ENCODE measurements around the gene AGBL1.

Gene AGBL1

DNA sequence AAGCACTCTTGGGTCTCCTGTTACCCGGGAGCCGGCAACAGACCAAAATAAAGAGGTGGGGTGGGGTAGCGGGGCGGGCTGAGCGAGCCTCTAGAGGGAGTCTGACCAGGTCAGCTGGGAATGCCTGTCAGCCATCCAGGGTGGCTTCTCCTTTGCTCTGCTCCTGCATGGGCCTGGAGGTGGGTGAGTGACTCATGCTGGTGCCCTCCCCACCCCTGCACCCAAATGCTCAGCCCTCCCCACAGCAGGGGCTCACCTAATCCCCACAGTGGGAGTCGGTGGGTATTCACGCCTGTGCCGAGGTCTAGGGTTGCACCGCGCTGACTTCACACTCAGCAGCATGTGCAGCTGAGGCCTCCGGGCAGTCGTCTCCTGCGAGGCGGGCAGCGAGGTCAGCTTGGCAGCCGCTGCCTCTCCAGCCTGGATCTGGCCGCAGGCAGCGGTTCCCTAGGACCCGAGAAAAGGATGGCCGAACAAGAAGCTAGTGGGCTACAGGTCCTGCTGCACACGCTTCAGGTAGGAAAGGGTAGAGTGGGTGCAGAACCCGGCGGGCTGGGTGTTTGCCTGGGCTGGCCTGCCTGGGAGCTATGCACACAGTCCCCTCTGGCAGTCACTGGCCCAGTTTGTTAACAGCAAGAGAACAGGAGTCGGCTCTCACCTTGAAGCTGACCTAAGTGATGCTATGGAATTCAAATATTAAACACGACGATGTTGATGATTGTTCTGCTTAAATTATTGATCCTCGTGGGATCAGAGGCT is at the start of gene AGBL1:
Gene AGBL1 (plus strand): TSS at position 364 of the 759 bp plus-strand sequence.
- H3K27me3 Mint-ChIP-seq (ENCODE audit: low read depth), result peaks cover 6% of the 10 kb centered on the region
- no peaks in the 10 kb centered on the region for H3K9me3 Mint-ChIP-seq
- no peaks in the 10 kb centered on the region for H3K4me1 Mint-ChIP-seq (ENCODE audit: low read depth)
- H3K27ac Mint-ChIP-seq, result no peak within 1 kb of the TSS
- H3K4me3 Mint-ChIP-seq, result no peak within 1 kb of the TSS
- no peaks in the 10 kb centered on the region for H3K36me3 Mint-ChIP-seq (ENCODE audit: low read depth)

DNA sequence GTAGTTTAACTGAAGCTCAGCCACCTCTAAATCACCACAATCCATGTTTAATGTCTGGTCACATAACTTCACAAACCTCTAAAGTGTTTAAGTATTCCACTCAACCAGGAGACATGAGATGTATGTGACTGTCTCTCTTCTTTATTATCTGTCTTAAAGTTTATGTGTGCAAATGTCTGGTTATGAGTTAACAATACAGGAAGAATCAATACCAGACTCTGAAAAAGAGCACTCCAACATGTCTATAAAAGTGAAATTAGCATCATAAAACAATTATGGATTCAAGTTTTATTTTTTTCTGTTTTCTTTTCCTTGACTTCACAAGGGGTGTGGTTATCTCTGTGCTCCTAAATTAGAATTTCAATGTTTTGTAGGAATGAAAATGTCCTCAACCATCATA is 44.8 kb upstream of the AGBL1 start:
- Mint-ChIP-seq H3K27ac (no peak overlapping the region), H3K4me3 (no peak overlapping the region)

DNA sequence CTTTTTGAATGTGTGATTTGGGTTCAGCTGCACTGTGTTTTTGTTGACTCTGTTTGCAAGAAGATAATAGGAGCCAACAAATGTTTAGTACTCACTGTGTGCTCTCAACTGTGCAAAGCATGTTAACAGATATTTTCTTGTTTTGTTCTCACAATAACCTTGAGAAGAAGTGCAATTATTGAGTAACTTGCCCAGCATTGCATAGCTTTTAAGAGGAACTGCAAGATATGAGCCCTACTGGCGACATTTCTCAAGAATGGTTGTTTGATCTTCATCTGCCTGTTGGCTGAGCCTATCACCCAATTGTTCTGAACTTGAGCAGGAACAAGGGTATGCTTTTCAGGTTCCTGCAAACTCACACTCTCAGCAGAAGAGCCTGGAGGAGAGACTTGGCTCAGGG is 43.4 kb upstream of the AGBL1 start:
- Mint-ChIP-seq H3K27ac (no peak overlapping the region), H3K4me3 (no peak overlapping the region), H3K4me1 (ENCODE audit: low read depth) (no peaks in the 10 kb centered on the region), H3K36me3 (ENCODE audit: low read depth) (no peaks in the 10 kb centered on the region), H3K9me3 (no peaks in the 10 kb centered on the region), H3K27me3 (ENCODE audit: low read depth) (no peaks in the 10 kb centered on the region)

More for the DNA sequence above, 44.8 kb upstream of the AGBL1 start:
- Mint-ChIP-seq H3K9me3 (no peaks in the 10 kb centered on the region), H3K27me3 (ENCODE audit: low read depth) (no peaks in the 10 kb centered on the region), H3K36me3 (ENCODE audit: low read depth) (no peaks in the 10 kb centered on the region), H3K4me1 (ENCODE audit: low read depth) (no peaks in the 10 kb centered on the region)

DNA sequence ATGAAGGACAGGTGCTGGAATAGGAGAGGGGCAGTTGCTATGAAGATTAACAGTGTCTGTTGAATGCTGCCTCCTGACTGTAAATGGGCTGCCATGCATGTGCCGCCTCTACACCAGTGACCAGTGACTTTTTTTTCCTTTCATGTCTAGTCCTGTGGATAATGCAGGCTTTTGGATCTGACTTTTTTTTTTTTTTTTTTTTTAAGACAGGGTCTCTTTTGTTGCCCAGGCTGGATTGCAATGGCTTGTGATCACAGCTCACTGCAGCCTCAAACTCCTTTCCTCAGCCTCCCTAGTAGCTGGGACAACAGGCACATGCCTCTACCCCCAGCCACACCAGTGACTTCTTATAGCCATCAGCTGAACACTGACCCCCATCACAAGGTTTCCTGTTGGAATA is 41.2 kb upstream of the AGBL1 start:
- H3K4me1 Mint-ChIP-seq (ENCODE audit: low read depth), result no peaks in the 10 kb centered on the region

DNA sequence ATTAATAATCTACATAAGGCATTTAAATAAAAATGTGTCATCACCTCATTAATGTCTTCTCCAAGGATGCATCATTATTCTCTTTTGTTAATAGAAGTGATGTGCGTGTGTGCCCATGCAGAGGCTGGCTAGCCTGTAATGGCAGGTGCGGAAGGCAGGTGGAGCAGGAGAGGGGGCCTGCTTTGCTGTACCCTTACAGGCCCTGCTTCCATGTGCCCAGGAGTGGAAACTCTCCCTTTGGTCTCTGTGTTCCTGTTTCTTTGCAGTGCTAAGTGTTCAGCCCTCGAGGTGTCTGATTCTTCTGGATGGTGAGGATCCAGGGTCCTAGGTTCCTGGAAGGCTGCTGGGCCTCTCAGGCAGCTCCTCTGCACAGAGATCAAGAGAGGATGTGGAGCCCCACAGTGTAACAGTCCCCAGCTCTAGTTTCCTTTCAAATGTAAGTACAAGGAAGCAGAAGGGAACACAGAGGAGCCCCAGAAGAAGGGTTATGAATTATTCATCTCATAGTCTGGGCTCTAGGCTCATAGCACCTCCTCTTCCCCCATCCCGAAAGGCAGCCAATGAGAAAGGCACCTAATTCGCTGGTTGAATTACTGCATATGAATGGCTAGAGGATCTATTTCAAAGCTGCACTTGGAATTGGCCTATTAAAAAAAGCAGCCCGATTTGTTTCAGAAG is 39.2 kb upstream of the AGBL1 start:
- Mint-ChIP-seq H3K4me3 (no peak overlapping the region), H3K27me3 (ENCODE audit: low read depth) (no peaks in the 10 kb centered on the region), H3K9me3 (no peaks in the 10 kb centered on the region), H3K4me1 (ENCODE audit: low read depth) (no peaks in the 10 kb centered on the region), H3K27ac (no peak overlapping the region), H3K36me3 (ENCODE audit: low read depth) (no peaks in the 10 kb centered on the region)

More for the DNA sequence above, 41.2 kb upstream of the AGBL1 start:
- Mint-ChIP-seq H3K9me3 (no peaks in the 10 kb centered on the region), H3K36me3 (ENCODE audit: low read depth) (no peaks in the 10 kb centered on the region), H3K27me3 (ENCODE audit: low read depth) (no peaks in the 10 kb centered on the region), H3K27ac (no peak overlapping the region), H3K4me3 (no peak overlapping the region)

DNA sequence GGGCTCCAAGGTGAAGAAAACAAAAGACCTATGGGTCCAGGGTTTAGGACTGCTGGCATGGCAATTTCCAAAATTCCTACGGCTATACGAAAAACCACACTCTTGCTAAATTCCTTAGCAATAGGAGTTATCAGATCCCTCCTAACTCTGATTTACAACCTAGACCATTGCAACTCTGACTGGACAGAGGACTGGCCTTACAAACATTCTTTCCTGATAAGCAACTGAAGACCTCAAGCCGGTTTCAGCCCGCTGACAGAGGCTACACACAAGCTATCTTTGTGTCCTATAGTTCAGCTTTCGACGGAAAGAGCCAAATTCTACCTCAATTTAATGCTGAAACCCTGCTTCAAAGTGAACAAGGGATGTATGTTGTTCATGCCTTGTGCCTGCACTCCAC is 38.3 kb upstream of the AGBL1 start:
- no peaks in the 10 kb centered on the region for H3K36me3 Mint-ChIP-seq (ENCODE audit: low read depth)

DNA sequence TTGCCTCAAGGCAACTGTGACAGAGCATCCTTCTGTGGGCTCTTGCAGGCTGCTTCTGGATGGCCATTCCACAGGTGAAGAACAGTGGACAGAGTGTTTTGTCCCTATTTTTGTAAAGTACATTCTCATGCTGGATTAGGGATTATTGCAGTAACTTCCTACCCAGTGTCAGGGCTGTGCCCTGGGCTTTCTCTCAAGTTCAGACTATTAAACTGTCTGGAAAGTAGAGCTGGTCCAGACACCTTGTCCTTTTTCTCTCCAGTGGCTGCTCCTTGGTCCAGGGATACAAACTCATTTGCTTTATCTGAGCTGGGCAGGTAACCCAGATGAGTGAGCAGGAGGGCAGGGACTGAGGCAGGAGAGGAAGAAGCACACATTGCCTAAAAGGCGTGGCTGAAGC is 37.4 kb upstream of the AGBL1 start:
- H3K9me3 Mint-ChIP-seq, result no peaks in the 10 kb centered on the region
- no peak overlapping the region for H3K27ac Mint-ChIP-seq
- H3K4me1 Mint-ChIP-seq (ENCODE audit: low read depth), result no peaks in the 10 kb centered on the region
- H3K4me3 Mint-ChIP-seq, result no peak overlapping the region
- H3K27me3 Mint-ChIP-seq (ENCODE audit: low read depth), result no peaks in the 10 kb centered on the region
- no peaks in the 10 kb centered on the region for H3K36me3 Mint-ChIP-seq (ENCODE audit: low read depth)

More for the DNA sequence above, 38.3 kb upstream of the AGBL1 start:
- Mint-ChIP-seq H3K4me1 (ENCODE audit: low read depth) (no peaks in the 10 kb centered on the region), H3K4me3 (no peak overlapping the region), H3K9me3 (no peaks in the 10 kb centered on the region), H3K27me3 (ENCODE audit: low read depth) (no peaks in the 10 kb centered on the region), H3K27ac (no peak overlapping the region)

DNA sequence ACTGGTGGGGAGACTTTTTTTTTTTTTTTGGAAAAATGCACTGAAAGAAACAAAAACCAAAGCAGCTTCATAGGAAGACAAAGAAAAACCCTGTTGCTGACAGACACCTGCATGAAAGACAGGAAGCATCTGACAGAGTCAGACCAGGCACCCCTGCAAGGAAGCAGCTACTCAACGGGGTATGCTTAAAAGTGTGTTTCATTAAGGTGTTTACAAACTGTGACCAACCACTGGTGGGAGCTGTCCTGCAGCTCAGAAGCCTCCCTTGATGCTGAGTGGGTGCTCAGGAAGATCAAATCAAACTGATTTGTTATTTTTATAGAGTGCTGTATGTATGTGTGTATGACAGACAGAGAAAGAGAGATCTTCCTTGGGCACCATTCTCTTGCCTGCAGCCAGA is 34.7 kb upstream of the AGBL1 start:
- H3K4me1 Mint-ChIP-seq (ENCODE audit: low read depth), result no peaks in the 10 kb centered on the region
- H3K27me3 Mint-ChIP-seq (ENCODE audit: low read depth), result no peaks in the 10 kb centered on the region
- H3K36me3 Mint-ChIP-seq (ENCODE audit: low read depth), result no peaks in the 10 kb centered on the region
- H3K9me3 Mint-ChIP-seq, result no peaks in the 10 kb centered on the region
- H3K27ac Mint-ChIP-seq, result no peak overlapping the region
- H3K4me3 Mint-ChIP-seq, result no peak overlapping the region

DNA sequence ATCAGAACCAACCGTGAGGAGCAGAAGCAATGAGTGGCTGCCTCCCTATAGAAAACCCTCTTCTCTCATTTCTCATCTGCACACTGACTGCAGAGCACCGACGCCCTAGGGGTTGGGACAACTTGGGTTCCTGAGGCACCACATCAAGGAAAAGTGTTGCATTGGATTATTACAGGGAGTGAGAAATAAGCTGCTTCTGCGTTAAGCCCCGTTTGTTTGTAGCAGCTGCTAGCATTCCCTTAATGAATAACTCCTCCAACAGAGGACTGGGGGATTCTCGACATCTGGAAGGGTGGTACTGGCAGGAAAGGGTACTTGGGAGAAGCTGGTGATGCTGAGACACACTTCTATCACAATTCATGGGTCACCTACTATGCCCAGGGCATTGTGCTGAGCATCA is 25.3 kb upstream of the AGBL1 start:
- Mint-ChIP-seq H3K27me3 (ENCODE audit: low read depth) (no peaks in the 10 kb centered on the region), H3K4me1 (ENCODE audit: low read depth) (no peaks in the 10 kb centered on the region), H3K36me3 (ENCODE audit: low read depth) (no peaks in the 10 kb centered on the region), H3K9me3 (no peaks in the 10 kb centered on the region), H3K4me3 (no peak overlapping the region), H3K27ac (no peak overlapping the region)

DNA sequence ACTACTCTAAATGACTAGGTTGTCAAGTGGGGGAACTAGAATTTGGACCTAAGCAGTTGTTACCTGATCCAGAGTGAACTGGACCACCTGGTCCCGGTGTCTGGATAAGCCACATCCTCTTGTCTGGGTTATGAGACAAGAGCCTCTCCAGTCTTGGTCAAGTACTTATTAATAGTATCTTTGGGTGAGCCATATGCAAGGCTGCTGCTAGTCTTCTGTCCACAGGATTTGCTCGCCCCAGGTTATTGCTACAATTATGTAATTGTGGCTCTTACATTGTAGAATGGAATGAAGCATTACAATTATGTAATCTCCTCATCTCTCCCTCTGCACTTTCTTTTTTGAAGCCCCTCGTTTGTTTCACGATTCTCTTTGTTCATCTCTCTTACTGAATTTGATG is 24.0 kb upstream of the AGBL1 start:
- Mint-ChIP-seq H3K4me1 (ENCODE audit: low read depth) (no peaks in the 10 kb centered on the region), H3K9me3 (no peaks in the 10 kb centered on the region), H3K4me3 (no peak overlapping the region), H3K36me3 (ENCODE audit: low read depth) (no peaks in the 10 kb centered on the region), H3K27me3 (ENCODE audit: low read depth) (no peaks in the 10 kb centered on the region), H3K27ac (no peak overlapping the region)

DNA sequence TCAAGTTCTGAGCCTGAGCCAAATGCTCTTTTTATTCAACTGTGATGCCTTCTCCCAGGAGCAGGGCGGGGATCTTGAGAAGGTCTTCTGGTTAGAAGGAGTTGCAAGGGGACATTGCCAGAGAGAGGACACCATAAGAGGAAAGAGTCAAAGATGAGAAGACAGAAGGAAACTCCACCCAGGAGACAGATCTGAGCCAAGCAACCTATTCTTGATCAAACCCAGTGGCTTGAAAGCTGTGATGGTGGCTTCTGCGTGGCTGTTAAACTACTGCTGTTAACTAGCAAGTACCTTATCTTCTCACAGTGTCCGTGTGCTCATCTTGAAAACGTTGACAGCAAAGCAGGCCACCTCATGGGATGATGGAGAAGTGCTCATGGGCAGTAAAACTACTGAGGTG is 19.8 kb upstream of the AGBL1 start:
- H3K27ac Mint-ChIP-seq, result no peak overlapping the region
- H3K27me3 Mint-ChIP-seq (ENCODE audit: low read depth), result peaks cover 3% of the 10 kb centered on the region
- no peaks in the 10 kb centered on the region for H3K9me3 Mint-ChIP-seq
- H3K36me3 Mint-ChIP-seq (ENCODE audit: low read depth), result no peaks in the 10 kb centered on the region
- no peak overlapping the region for H3K4me3 Mint-ChIP-seq
- no peaks in the 10 kb centered on the region for H3K4me1 Mint-ChIP-seq (ENCODE audit: low read depth)

DNA sequence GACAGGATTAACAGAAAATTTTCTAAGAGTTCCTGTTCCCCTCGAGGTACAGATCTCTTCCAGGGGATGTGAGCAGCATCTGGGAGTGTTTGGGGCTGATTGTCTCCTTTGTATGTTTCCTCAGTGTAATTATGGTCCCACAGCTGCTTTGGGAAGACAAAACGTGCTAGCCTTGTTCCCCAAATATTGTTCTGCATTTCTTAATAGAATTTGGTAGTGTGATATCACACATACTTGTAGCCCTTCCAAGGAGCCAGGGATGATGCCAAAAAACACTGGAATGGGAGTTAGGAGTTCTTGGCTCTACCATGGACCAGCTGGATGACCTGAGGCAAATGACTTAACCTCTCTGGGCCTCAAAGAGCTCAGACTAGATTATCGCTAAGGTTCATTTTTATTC is 19.0 kb upstream of the AGBL1 start:
- Mint-ChIP-seq H3K36me3 (ENCODE audit: low read depth) (no peaks in the 10 kb centered on the region), H3K9me3 (no peaks in the 10 kb centered on the region), H3K27me3 (ENCODE audit: low read depth) (peaks cover 3% of the 10 kb centered on the region), H3K27ac (no peak overlapping the region), H3K4me3 (no peak overlapping the region), H3K4me1 (ENCODE audit: low read depth) (no peaks in the 10 kb centered on the region)

DNA sequence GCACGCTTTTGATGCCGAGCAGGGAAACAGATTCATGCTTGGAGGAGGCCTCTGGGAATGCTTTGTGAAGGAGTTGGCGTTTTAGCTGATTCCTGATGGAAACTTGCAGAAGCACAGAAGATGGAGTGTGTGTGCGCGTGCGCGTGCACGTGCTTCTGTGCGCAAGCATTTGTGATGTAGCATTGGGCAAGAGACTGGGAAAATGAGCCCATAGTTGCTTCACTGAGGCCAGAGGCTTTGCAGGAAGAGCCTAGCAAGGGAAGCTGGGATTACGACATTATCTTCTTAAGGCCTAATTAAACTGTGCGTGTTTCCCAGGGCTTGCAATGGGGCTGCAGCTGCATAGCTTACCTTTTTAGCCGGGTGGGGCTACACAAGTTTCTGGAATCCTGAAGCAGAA is 18.1 kb upstream of the AGBL1 start:
- Mint-ChIP-seq H3K4me1 (ENCODE audit: low read depth) (no peaks in the 10 kb centered on the region), H3K27me3 (ENCODE audit: low read depth) (peaks cover 3% of the 10 kb centered on the region), H3K27ac (no peak overlapping the region), H3K9me3 (no peaks in the 10 kb centered on the region), H3K36me3 (ENCODE audit: low read depth) (no peaks in the 10 kb centered on the region), H3K4me3 (no peak overlapping the region)

DNA sequence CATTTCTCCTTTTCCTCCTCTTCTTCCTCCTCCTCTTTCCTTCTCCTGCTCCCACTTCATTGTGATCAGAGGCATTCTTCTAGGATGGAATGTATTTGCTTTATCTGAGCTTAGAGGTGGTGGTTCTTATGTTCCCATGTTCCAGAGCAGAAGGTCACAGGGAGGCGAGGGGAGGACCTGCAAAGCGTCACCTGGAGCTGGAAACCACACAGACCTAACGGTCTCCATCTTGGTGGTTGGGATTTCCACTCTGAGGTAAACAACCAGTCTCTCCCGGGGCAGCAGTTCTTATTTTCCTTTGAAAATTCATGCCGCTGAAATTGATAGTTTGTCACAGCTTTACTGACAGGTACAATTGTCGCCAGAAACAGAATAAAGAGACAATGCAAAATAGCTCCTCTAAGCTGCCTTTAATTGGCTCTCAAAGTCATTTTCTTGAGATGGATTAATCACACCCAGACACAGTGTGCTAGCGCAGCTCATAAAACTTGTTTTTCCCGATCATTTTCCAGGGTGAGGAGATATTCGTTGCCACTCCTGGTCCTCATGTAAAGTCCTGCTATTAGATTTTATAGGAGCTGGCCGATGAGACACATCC is 16.9 kb upstream of the AGBL1 start:
- H3K27ac Mint-ChIP-seq, result no peak overlapping the region
- H3K4me3 Mint-ChIP-seq, result no peak overlapping the region
- H3K9me3 Mint-ChIP-seq, result no peaks in the 10 kb centered on the region
- H3K27me3 Mint-ChIP-seq (ENCODE audit: low read depth), result peaks cover 3% of the 10 kb centered on the region
- no peaks in the 10 kb centered on the region for H3K36me3 Mint-ChIP-seq (ENCODE audit: low read depth)
- no peaks in the 10 kb centered on the region for H3K4me1 Mint-ChIP-seq (ENCODE audit: low read depth)

Data from T-helper 1 cell treated with Interleukin-12 subunit alpha and Interleukin-12 subunit beta and Interleukin-4 antibody, amounts not matched to agents 30 μg/mL and 1 μg/mL, for 36 hours (primary cell).